Left ventricle myocardium superior (tissue), 1 donor: ENCODE measurements around the gene CRIM1. TPM values are rescaled to one million over a fixed set of nuclear protein-coding genes. Genes with fewer than 3 reads are reported as not detected.

Experiments
- ATAC-seq: fragments of 200-7000 bp; cut with Tn5 transposase; one replicate; pipeline ENCODE4 v1.9.1; 2020; ENCODE audit warnings: mild to moderate bottlenecking, moderate library complexity
- DNase-seq: peaks from one replicate; pipeline ENCODE4 v3.0.0-alpha.2; 2020
- intact Hi-C: fragments of 100-400 bp; cut with micrococcal nuclease; formaldehyde crosslinking; loops from one replicate; pipeline ENCODE4 v1.11.0; 2022
- total RNA-seq: library from RNA; stranded (reverse); fragmentation: NEBNext Ultra II Directional; extraction: Animal tissue kit (Norgen Biotek cat#: 25700); gene quantifications from one replicate; pipeline ENCODE4 v1.2.1, GENCODE V29; 2021
- donor health status: DM: no; HTN: yes; CAD: no; lungs with severe emphysema.

CRIM1 gene
- total RNA-seq, 1 donor from 2014 or later = 26.0 TPM

DNA sequence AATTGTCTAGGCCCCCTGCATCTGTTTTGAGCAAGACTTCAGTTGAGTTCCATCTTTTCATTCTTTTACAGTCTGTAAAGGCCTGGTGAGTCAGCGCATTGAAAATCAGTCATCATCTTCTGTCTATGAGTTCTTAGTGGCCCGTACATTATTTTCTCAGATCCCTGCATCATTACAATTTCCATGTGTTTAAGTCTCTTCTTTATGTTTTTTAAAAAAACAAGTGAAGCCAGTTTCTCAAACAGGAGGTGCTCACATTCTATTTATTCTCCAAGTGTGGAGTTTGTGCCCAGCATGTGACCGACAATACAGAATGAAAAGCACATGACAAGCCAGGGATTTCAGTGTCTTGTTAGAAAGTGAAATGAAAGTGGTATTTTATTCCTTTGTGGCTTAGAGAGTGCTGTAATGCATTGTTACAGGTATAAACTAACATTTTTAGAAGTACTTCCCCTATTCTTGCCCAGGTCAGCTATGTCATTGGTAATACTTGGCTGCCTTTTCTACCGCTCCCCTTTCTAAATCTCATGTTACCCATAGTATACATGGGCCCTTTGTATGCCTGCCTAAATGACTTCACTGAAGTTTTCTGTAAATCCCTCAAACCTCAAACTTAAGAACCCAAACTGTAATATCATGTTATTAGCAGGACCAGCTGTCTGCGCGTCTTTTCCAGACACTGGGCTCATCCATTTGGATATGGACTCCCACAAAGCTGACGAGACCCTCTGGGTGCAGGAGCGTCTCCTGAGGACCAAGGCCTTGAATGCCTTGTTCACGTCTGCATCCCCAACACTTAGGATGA lies 174.8 kb downstream of the CRIM1 start:
- ATAC-seq = peak; percentile 17
- intact Hi-C loops = no loop called here
- DNase-seq = no peak

GRCh38 chr2:36530983-36531354 lies 175.4 kb downstream of the CRIM1 start:
- intact Hi-C loops = no loop called here
- DNase-seq = no peak
- ATAC-seq = peak; percentile 88

GRCh38 chr2:36534275-36534799 lies 178.8 kb downstream of the CRIM1 start:
- DNase-seq = no peak
- no peak for ATAC-seq
- intact Hi-C loops = no loop called here

- DNase-seq (no peak), ATAC-seq (no peak)
- intact Hi-C loops = no loop called here
Measured at GRCh38 chr2:36535099-36535498, 179.5 kb downstream of the CRIM1 start.

DNA sequence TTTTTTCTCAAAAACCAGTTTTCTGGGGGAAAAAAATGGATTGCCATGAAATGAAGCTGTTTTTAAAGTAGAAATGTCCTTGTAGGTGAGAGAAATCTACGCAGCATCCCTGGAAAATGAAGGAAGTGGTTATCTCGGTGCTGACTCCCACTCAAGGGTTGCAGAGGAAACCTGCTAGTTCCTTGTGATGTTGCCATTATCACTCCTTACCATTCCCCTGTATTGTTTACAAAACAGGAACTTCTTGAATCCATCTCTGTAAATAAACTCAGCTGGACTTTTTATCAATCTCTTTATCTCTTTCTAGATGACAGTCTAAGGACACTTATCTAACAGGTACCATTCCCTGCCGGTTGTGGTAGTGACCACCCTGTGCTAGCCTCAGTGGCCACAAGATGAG lies 181.2 kb downstream of the CRIM1 start:
- ATAC-seq (no peak), DNase-seq (no peak)
- intact Hi-C loops = no loop called here

DNA sequence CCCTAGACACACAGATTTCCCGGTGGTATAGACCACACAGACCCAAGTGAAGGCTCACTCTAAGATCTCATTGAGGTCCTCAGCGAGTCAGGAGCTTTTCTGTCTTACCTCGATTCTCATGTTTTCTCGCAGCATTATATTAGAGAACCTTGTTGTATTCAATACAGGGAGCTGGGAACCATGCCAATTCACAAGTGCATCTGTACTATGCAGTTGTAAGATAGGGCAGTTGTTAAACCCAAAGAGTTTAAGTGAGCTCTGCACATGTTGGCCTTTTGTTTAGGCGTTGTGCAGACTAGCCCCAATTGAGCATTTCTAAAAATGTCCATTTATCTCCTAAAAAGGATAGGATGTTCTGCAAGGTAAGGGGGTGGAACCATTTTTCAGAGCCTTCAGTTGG lies 182.8 kb downstream of the CRIM1 start:
- DNase-seq (no peak), ATAC-seq (peak; percentile 78)
- intact Hi-C loops = no loop called here

GRCh38 chr2:36539631-36540030 lies 184.1 kb downstream of the CRIM1 start:
- ATAC-seq = no peak
- no peak for DNase-seq
- intact Hi-C loops = no loop called here

GRCh38 chr2:36540986-36541754 lies 185.6 kb downstream of the CRIM1 start:
- ATAC-seq (no peak), DNase-seq (no peak)
- intact Hi-C loops = no loop called here

DNA sequence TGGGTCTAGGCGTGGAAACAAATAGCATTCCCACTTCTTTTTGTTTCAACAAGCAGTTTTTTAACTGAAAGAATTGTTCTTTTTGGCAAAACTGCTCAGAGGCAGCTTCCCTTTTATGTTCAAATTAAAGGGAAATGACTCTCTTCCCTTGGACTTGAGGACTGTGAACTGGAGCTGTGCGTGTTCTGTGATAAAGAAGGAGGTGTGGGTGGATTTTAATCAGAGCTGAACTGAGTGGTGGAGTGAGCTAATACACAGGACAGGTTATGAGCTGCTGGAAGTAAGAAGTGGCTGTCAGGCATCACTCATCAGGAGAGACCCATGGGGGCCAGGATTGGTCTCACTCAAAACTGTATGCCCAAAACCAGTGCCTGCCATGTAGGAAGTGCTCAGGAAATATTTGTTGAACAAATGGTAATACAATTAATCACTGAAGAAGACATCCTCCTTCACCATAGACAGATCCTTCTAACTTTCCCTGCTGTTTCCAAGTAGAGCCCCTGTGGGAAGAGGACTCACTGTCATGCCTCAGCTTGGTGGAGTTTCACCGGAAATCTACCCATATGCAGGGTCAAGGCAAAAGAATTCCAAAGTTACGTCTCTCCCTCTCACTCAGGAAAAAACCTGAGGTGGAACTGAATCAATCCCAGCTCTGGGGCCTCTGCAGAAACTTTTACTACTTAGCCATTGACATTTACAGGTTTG lies 186.5 kb downstream of the CRIM1 start:
- DNase-seq = no peak
- intact Hi-C loops = no loop called here
- peak; percentile 68 for ATAC-seq

DNA sequence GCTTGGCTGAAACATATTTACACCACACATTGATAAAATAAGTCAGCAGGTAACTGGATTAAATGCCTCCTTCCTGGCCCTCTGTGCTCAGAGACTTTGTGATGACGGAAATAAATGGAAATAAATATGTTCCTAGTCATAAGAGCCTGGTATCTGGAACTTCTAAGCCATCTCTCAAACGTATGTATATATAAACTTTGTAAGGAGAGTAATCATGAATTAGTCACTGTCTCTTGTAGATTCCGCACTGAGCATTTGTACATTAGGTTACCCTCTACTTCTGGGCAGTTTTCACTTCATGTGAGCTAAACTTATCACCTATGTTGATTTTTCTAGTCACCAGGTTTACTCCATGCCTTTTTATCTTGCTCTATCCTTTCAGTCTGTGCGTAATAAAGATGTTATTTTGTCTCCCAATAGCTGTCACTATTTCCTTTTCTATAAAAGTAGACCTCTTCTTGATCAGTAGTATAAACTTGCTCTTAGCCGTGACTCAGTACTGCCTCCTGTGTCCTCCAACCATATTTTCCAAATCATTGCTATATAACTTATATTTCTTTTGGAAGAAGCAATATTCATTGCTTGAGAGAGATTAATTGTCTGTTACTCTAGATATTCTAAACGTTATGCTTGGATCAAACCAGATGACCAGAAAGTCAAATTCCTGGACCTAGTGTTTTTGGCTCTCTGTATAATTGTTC lies 189.2 kb downstream of the CRIM1 start:
- ATAC-seq (no peak), DNase-seq (no peak)
- intact Hi-C loops = no loop called here

DNA sequence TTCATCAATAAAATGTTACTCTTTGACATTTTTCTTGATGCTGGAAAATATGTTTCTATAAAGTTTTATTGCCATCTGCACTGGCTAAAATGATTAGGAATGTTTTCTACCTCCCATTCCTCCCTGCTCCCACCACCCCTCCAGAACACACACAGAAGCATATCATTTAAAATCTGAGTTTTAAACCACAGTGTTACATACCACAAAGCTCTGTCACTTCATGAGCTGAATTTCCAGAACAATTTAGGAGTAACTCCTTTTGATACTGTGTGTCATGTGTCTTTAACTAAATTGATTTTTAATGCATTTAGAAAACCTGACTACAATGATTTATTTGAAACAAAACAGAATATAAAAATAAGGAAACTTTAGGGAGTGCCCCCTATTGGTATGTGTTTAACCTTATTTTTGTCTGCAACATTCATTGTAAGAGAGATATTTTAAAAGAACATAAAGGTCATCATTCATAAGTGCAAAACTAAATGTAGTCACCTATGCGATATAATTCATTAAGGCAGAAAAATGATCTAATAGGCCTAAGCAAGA lies 190.4 kb downstream of the CRIM1 start:
- no peak for ATAC-seq
- intact Hi-C loops = no loop called here
- no peak for DNase-seq

DNA sequence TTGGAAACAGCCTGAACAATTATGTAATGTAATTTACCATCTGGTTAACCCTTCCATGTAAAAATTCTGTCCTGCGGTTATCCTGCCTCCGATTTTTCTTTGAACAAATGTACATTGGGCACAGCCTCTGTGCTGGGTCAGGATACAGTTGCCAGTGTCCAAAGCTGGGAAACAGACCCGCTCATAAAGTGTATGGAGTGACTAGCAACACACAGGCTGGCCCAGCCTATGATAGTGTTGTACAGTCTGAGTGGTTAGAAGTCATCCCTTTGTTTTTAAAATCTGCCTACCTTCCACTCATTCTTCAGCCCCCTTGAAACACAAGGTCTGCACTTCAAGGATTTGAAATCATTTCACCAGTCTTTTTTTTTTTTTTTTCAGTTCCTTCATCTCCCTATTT lies 192.3 kb downstream of the CRIM1 start:
- no peak for ATAC-seq
- DNase-seq = no peak
- intact Hi-C loops = no loop called here

DNA sequence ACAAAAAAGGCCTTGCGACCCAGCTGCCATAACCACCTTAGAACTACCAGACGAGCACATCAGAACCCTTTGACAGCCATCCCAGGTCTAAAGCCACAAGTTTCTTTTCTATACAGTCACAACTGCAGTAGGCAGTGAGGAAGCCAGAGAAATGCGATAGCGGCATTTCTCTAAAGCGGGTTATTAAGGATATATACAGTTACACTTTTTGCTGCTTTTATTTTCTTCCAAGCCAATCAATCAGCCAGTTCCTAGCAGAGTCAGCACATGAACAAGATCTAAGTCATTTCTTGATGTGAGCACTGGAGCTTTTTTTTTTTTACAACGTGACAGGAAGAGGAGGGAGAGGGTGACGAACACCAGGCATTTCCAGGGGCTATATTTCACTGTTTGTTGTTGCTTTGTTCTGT lies 193.6 kb downstream of the CRIM1 start:
- DNase-seq = no peak
- intact Hi-C loops = no loop called here
- ATAC-seq = no peak

GRCh38 chr2:36550006-36550405 lies 194.4 kb downstream of the CRIM1 start:
- intact Hi-C loops = no loop called here
- no peak for ATAC-seq
- no peak for DNase-seq

DNA sequence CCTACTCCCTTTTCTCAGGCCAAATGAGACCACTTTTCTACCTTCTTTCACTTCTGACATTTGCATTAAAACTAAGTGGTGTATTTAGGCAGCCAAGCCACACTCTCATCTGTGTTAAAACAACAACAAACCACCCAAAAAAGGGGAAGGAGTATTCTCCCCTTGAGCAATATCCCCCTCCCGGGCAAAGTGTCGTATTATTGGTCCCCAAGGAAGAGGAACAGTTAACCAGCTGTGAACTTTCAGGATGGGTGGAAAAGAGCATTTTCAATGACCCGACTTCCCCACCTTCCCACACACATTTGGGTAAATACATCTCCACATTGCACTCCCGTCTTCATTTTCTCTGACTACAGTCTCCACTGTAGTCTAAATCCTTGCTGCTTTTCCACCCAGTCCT lies 198.1 kb downstream of the CRIM1 start:
- intact Hi-C loops = no loop called here
- DNase-seq = no peak
- ATAC-seq = peak; percentile 38

DNA sequence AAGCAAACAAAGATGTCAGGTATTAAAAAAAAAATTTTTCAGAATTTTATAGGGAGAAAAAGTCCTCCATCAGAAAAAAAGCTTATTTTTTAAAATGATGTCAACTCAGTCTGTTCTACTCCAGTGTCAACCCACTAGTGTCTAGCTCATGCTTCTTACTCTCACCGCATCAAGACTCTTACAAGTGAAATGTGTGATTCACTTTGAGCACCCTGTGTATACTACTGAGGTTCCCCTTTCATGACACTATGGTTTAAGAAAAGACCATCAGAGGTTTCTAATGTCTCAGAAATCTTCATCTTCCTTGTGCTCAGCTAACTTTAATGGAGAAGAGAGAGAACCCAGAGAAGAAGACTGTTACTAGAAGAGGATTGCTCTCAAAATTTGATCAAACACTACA lies 199.0 kb downstream of the CRIM1 start:
- DNase-seq (no peak), ATAC-seq (no peak)
- intact Hi-C loops = no loop called here

- DNase-seq (no peak), ATAC-seq (no peak)
- intact Hi-C loops = no loop called here
Measured at GRCh38 chr2:36555789-36556188, 200.2 kb downstream of the CRIM1 start.

DNA sequence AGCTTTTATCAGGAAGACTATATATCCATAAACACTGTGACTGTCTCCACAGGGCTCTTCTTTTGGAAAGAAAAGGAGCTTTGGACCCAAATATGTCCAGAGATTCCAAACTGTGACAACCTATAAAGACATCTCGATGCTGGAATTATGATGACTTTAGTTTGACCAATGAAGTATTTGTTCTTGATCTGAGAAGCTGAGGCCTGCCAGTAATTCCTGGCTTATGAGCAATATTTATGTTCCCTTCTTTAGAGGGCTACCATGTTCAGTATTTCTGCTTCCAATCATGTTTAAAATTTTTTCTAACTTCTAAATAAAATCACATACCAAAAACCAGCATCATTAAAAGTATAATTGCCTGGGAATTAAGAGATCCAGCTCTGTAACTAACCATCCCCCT lies 201.3 kb downstream of the CRIM1 start:
- intact Hi-C loops = no loop called here
- DNase-seq = no peak
- no peak for ATAC-seq
